Stimulated activated naive CD4-positive, alpha-beta T cell treated with Interleukin-2 at 50 U/mL for 16 hours (primary cell): ENCODE data around the gene C11orf54.
"Not testable (repeated sequence)": the region's sequence is repeated elsewhere in the genome, so short reads cannot be mapped to it uniquely, and the experiment has no call there.

Experiments used
- DNase-seq: peaks from one replicate; lab custom pipeline; 2025; lab: John Stamatoyannopoulos, UW

Gene C11orf54

GRCh38 chr11:93734427-93735222 is 6.8 kb upstream of the C11orf54 start:
- DNase-seq: no peak

- DNase-seq: no peak
Observed at GRCh38 chr11:93735627-93736026, 5.8 kb upstream of the C11orf54 start.

GRCh38 chr11:93736129-93736528 is 5.3 kb upstream of the C11orf54 start:
- DNase-seq: no peak

- DNase-seq: no peak
Observed at GRCh38 chr11:93737904-93738612, 3.4 kb upstream of the C11orf54 start.

GRCh38 chr11:93738647-93739081 is 2.8 kb upstream of the C11orf54 start:
- no peak for DNase-seq

GRCh38 chr11:93740031-93740729 is 1.3 kb upstream of the C11orf54 start:
- DNase-seq: peak; percentile 20

GRCh38 chr11:93740730-93741093 is 760 bp upstream of the C11orf54 start:
- peak; percentile 64 for DNase-seq

- no peak for DNase-seq
Observed at GRCh38 chr11:93741882-93742226, 382 bp downstream of the C11orf54 start.

GRCh38 chr11:93743291-93743690 is 1.8 kb downstream of the C11orf54 start:
- no peak for DNase-seq

GRCh38 chr11:93744669-93745004 is 3.2 kb downstream of the C11orf54 start:
- no peak for DNase-seq

- DNase-seq: not testable (repeated sequence)
Observed at GRCh38 chr11:93745005-93745755, 3.7 kb downstream of the C11orf54 start.

- no peak for DNase-seq
Observed at GRCh38 chr11:93746101-93746500, 4.6 kb downstream of the C11orf54 start.

GRCh38 chr11:93747122-93747521 is 5.7 kb downstream of the C11orf54 start:
- no peak for DNase-seq

- DNase-seq: no peak
Observed at GRCh38 chr11:93751001-93751400, 9.5 kb downstream of the C11orf54 start.

- no peak for DNase-seq
Observed at GRCh38 chr11:93753241-93753640, 11.8 kb downstream of the C11orf54 start.

GRCh38 chr11:93756748-93757147 is 15.3 kb downstream of the C11orf54 start:
- DNase-seq: no peak

- DNase-seq: no peak
Observed at GRCh38 chr11:93757301-93757700, 15.8 kb downstream of the C11orf54 start.

- DNase-seq: no peak
Observed at GRCh38 chr11:93757924-93758865, 16.7 kb downstream of the C11orf54 start.

GRCh38 chr11:93759123-93759522 is 17.7 kb downstream of the C11orf54 start:
- DNase-seq: not testable (repeated sequence)

GRCh38 chr11:93761910-93762309 is 20.4 kb downstream of the C11orf54 start:
- no peak for DNase-seq

GRCh38 chr11:93765551-93765950 is 24.1 kb downstream of the C11orf54 start:
- DNase-seq: no peak
